Peyer's patch (tissue), 4 donors: ENCODE measurements around the gene BICC1. TPM values are rescaled to one million over a fixed set of nuclear protein-coding genes. Genes with fewer than 3 reads are reported as not detected.

Experiments
- DNase-seq, 3 donors: peaks; one replicate each; pipeline ENCODE4 v3.0.0-alpha.2; 2017 to 2019
- H3K27ac ChIP-seq, 4 donors: fragments of 200-600 bp; sonication (generic); one replicate each; pipeline ENCODE4 v1.5.1; 2016 to 2019
- H3K27me3 ChIP-seq, 2 donors: fragments of 200-600 bp; sonication (generic); one replicate each; pipeline ENCODE4 v1.5.1; 2019
- H3K36me3 ChIP-seq, 3 donors: fragments of 200-600 bp; sonication (generic); one replicate each; pipeline ENCODE4 v1.5.1; 2016 to 2019
- H3K4me1 ChIP-seq, 4 donors: fragments of 200-600 bp; sonication (generic); one replicate each; pipeline ENCODE4 v1.5.1; 2016 to 2019
- H3K4me3 ChIP-seq, 4 donors: fragments of 200-600 bp; sonication (generic); 1 replicate in 3 of 4; 2 replicates in 1 of 4; pipeline ENCODE4 v1.5.1; 2016 to 2019; ENCODE audit warnings: mild to moderate bottlenecking in 1 of 4
- H3K9me3 ChIP-seq, 4 donors: fragments of 200-600 bp; sonication (generic); one replicate each; pipeline ENCODE4 v1.5.1; 2016 to 2019; ENCODE audit warnings: mild to moderate bottlenecking in 1 of 4
- POLR2A ChIP-seq, 2 donors: fragments of 450-650 bp; IDR thresholded peaks; one replicate each; pipeline ENCODE4 v1.5.1; 2017; ENCODE audit warnings: antibody characterized with exemption in 2 of 2, mild to moderate bottlenecking in 2 of 2, moderate library complexity in 2 of 2
- total RNA-seq, 4 donors: library from RNA; depleted of rRNA; stranded (reverse); fragments of >200 nt; gene quantifications; one replicate each; pipeline ENCODE4 v1.1.0, GENCODE V29; 2016
- TF ChIP-seq, protein P1 (sequence below), 6 experiments: fragments of 450-650 bp in 4 of 6; fragments of 200-600 bp in 2 of 6; sonication (generic) in 1 of 6; IDR thresholded peaks; one replicate each; pipeline ENCODE4 v1.5.1; 2017 to 2019; ENCODE audit warnings: antibody characterized with exemption in 6 of 6, mild to moderate bottlenecking in 3 of 6, moderate library complexity in 1 of 6

The BICC1 gene
- total RNA-seq, 4 donors from 2014 or later, result 1.1 to 19.0 (median 2.6) TPM

DNA sequence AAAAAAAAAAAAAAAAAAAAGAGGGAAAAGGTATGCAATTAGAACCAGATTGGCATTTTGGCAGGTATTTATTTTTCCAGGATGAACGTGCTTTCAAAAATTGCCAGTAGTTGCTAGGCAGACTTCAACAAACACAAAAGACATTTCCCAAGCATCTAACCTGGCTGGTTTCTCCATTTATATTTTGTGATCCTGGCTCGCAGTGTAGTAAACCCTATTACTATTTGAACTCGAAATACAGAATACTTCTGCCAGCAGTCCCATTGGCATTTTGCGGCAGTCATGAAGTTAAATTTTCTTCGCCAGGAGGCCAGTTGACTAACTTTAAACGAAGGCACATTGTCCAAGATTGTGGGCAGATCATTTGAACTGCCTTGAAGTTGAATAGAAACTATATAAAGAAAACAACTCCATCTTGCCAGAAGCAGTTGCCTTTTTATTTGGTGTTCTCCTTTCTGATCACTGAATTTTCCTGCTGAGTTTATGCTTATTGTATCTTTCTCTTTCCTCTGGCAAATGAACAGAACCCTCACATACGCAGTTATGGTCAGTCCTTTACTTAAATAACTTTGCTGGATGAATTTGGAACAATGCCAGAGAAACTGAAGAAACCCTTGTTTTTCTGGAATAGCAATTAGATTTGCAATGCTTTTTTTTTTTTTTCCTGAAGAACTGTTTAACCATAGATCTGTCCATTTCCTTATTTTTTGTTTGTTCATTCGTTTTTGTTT lies 132.9 kb downstream of the BICC1 start:
- no peak overlapping the region for H3K4me3 ChIP-seq
- H3K9me3 ChIP-seq, result no peaks in the 10 kb centered on the region
- no peak for TF ChIP-seq POLR2A (IDR thresholded peaks at IDR 0.05)
- TF ChIP-seq, protein P1, sequence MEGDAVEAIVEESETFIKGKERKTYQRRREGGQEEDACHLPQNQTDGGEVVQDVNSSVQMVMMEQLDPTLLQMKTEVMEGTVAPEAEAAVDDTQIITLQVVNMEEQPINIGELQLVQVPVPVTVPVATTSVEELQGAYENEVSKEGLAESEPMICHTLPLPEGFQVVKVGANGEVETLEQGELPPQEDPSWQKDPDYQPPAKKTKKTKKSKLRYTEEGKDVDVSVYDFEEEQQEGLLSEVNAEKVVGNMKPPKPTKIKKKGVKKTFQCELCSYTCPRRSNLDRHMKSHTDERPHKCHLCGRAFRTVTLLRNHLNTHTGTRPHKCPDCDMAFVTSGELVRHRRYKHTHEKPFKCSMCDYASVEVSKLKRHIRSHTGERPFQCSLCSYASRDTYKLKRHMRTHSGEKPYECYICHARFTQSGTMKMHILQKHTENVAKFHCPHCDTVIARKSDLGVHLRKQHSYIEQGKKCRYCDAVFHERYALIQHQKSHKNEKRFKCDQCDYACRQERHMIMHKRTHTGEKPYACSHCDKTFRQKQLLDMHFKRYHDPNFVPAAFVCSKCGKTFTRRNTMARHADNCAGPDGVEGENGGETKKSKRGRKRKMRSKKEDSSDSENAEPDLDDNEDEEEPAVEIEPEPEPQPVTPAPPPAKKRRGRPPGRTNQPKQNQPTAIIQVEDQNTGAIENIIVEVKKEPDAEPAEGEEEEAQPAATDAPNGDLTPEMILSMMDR (IDR thresholded peaks at IDR 0.05), result no peak
- H3K36me3 ChIP-seq, result no peaks in the 10 kb centered on the region
- no peak for DNase-seq
- no peaks in the 10 kb centered on the region for H3K4me1 ChIP-seq
- H3K27me3 ChIP-seq, result no peaks in the 10 kb centered on the region
- no peak overlapping the region for H3K27ac ChIP-seq

- no peak for DNase-seq
- no peak overlapping the region for H3K27ac ChIP-seq
- no peaks in the 10 kb centered on the region for H3K27me3 ChIP-seq
- TF ChIP-seq, protein P1 (IDR thresholded peaks at IDR 0.05), result no peak
- no peak for TF ChIP-seq POLR2A (IDR thresholded peaks at IDR 0.05)
- H3K36me3 ChIP-seq, result no peaks in the 10 kb centered on the region
- no peaks in the 10 kb centered on the region for H3K4me1 ChIP-seq
- H3K9me3 ChIP-seq, result no peaks in the 10 kb centered on the region
- H3K4me3 ChIP-seq, result no peak overlapping the region
Observed at GRCh38 chr10:58647376-58648112, 134.9 kb downstream of the BICC1 start.

DNA sequence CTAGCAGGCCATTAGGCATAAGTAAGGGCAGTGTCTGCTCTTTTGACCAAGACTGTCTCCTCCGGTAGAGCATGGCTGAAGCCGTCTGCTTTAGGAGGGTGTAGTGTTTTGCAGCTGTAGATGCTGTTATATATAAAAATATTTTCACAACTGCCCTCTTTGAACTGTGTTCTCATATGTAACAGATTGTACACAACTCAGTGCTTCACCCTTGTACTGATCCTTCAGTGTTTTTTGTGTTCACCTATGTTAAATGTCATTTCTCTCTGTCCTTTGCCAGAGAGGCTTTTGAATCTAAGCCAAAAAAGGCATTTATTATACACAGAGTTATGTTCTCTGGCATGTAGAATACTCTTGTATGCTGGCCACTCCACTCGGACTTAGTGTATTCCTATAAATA lies 135.5 kb downstream of the BICC1 start:
- H3K9me3 ChIP-seq, result no peaks in the 10 kb centered on the region
- no peak for DNase-seq
- no peaks in the 10 kb centered on the region for H3K36me3 ChIP-seq
- no peak overlapping the region for H3K4me3 ChIP-seq
- no peaks in the 10 kb centered on the region for H3K27me3 ChIP-seq
- H3K27ac ChIP-seq, result no peak overlapping the region
- TF ChIP-seq POLR2A (IDR thresholded peaks at IDR 0.05), result no peak
- TF ChIP-seq, protein P1 (IDR thresholded peaks at IDR 0.05), result no peak
- H3K4me1 ChIP-seq, result no peaks in the 10 kb centered on the region

GRCh38 chr10:58651040-58651439 lies 138.4 kb downstream of the BICC1 start:
- Histone ChIP-seq H3K9me3 (no peaks in the 10 kb centered on the region), H3K4me1 (no peaks in the 10 kb centered on the region), H3K27me3 (no peaks in the 10 kb centered on the region), H3K27ac (no peak overlapping the region), H3K36me3 (no peaks in the 10 kb centered on the region), H3K4me3 (no peak overlapping the region)
- TF ChIP-seq POLR2A (IDR thresholded peaks at IDR 0.05), result no peak
- TF ChIP-seq, protein P1 (IDR thresholded peaks at IDR 0.05), result no peak
- no peak for DNase-seq

- no peaks in the 10 kb centered on the region for H3K27me3 ChIP-seq
- no peak for DNase-seq
- TF ChIP-seq, protein P1 (IDR thresholded peaks at IDR 0.05), result no peak
- no peak for TF ChIP-seq POLR2A (IDR thresholded peaks at IDR 0.05)
- H3K27ac ChIP-seq, result no peak overlapping the region
- H3K4me1 ChIP-seq, result no peaks in the 10 kb centered on the region
- H3K9me3 ChIP-seq, result no peaks in the 10 kb centered on the region
- H3K36me3 ChIP-seq, result no peaks in the 10 kb centered on the region
- H3K4me3 ChIP-seq, result no peak overlapping the region
Observed at GRCh38 chr10:58651742-58652141, 139.1 kb downstream of the BICC1 start.
